H1 (cell line): ENCODE measurements around the gene WDR38. TPM values are rescaled to one million over a fixed set of nuclear protein-coding genes. Genes with fewer than 3 reads are reported as not detected.
A peak's percentile ranks its signal among the peaks of the same experiment; 100 is the strongest.

Source experiments
- CTCF ChIA-PET: fragments of 300-600 bp; sonication (Branson Sonifier 250); formaldehyde crosslinking; loops from one replicate; lab custom pipeline; 2021; ENCODE audit not compliant: partially characterized antibody; lab: Charles Lee
- POLR2A ChIA-PET: fragments of 300-600 bp; sonication (Branson Sonifier 250); formaldehyde crosslinking; loops from one replicate; lab custom pipeline; 2021; ENCODE audit warnings: inconsistent platforms; ENCODE audit not compliant: partially characterized antibody; lab: Charles Lee
- DNase-seq, 2 experiments: peaks; one replicate each; pipeline versions ENCODE4 v3.0.0 to v3.0.0-alpha.2; 2010 to 2022; ENCODE audit warnings: low spot score in 2 of 2, low read depth in 1 of 2, mixed read lengths in 1 of 2
- FAIRE-seq: peaks from 2 replicates; lab custom pipeline; 2011; peaks lifted over from hg19 to GRCh38; lab: Jason Lieb, UNC
- H2AFZ ChIP-seq: 2 replicates; pipeline ENCODE4 v1.8.1; 2012; ENCODE audit warnings: low read length, inconsistent platforms
- H2AK5ac ChIP-seq: 2 replicates; pipeline ENCODE4 v1.6.1; 2013; ENCODE audit warnings: low read depth, low read length
- H2BK120ac ChIP-seq: replicated peaks from 2 replicates; pipeline ENCODE3; 2013; ENCODE audit warnings: low read depth, low read length, inconsistent platforms
- H2BK12ac ChIP-seq: 2 replicates; pipeline ENCODE4 v1.6.1; 2013; ENCODE audit warnings: low read depth, low read length
- H2BK15ac ChIP-seq: 2 replicates; pipeline ENCODE4 v1.6.1; 2013; ENCODE audit warnings: low read length
- H2BK20ac ChIP-seq: 2 replicates; pipeline ENCODE4 v1.6.1; 2013; ENCODE audit warnings: low read length
- H2BK5ac ChIP-seq: 2 replicates; pipeline ENCODE4 v1.6.1; 2013; ENCODE audit warnings: low read depth, low read length
- H3K14ac ChIP-seq: 2 replicates; pipeline ENCODE4 v1.6.1; 2013; ENCODE audit warnings: inconsistent platforms; ENCODE audit not compliant: insufficient read length
- H3K18ac ChIP-seq: 2 replicates; pipeline ENCODE4 v1.6.1; 2013; ENCODE audit warnings: low read length; ENCODE audit errors: extremely low read depth
- H3K23ac ChIP-seq: 2 replicates; pipeline ENCODE4 v1.6.1; 2013; ENCODE audit warnings: inconsistent platforms; ENCODE audit not compliant: insufficient read length
- H3K23me2 ChIP-seq: 2 replicates; pipeline ENCODE4 v1.6.1; 2013; ENCODE audit warnings: low read depth, low read length
- H3K27ac ChIP-seq: 2 replicates; pipeline ENCODE4 v1.6.1; 2011; ENCODE audit warnings: low read depth, low read length, inconsistent platforms
- H3K27me3 ChIP-seq, 4 experiments: replicated peaks in 1 of 4; 1 replicate in 1 of 4; 2 replicates in 3 of 4; pipeline versions ENCODE4 v1.6.1 to v1.8.1; 2011 to 2013; ENCODE audit warnings: low read length in 3 of 4, mild to moderate bottlenecking in 3 of 4, inconsistent platforms in 2 of 4, mixed read lengths in 2 of 4, moderate library complexity in 1 of 4; ENCODE audit not compliant: control insufficient read depth in 3 of 4, insufficient read depth in 3 of 4; ENCODE audit errors: extremely low read depth in 1 of 4
- H3K36me3 ChIP-seq, 4 experiments: 2 replicates each; pipeline versions ENCODE4 v1.6.1 to v1.8.1; 2011 to 2013; ENCODE audit warnings: mild to moderate bottlenecking in 4 of 4, low read length in 3 of 4, moderate library complexity in 2 of 4, control low read depth in 1 of 4, inconsistent platforms in 1 of 4; ENCODE audit not compliant: insufficient read depth in 4 of 4, control insufficient read depth in 2 of 4
- H3K4ac ChIP-seq: replicated peaks from 2 replicates; pipeline ENCODE3; 2013; ENCODE audit warnings: low read length, low read depth, mixed read lengths, inconsistent platforms; ENCODE audit not compliant: insufficient read length
- H3K4me1 ChIP-seq, 4 experiments: replicated peaks in 1 of 4; 1 replicate in 1 of 4; 2 replicates in 3 of 4; pipeline versions ENCODE4 v1.6.1 to v1.8.1; 2011 to 2013; ENCODE audit warnings: low read length in 3 of 4, inconsistent platforms in 2 of 4, mixed read lengths in 1 of 4; ENCODE audit not compliant: insufficient read depth in 4 of 4, control insufficient read depth in 3 of 4
- H3K4me2 ChIP-seq, 2 experiments: 2 replicates each; pipeline versions ENCODE4 v1.6.1 to v1.8.1; 2011 to 2013; ENCODE audit warnings: low read depth in 2 of 2, low read length in 2 of 2, control low read depth in 1 of 2, inconsistent platforms in 1 of 2, mild to moderate bottlenecking in 1 of 2; ENCODE audit not compliant: insufficient read depth in 1 of 2
- H3K4me3 ChIP-seq, 4 experiments: fragments of 200-600, 300-600 bp in 1 of 4; sonication (generic), shearing (Covaris generic), sonication (Bioruptor Twin) in 1 of 4; 2 replicates each; pipeline versions ENCODE4 v1.5.1 to v1.8.1; 2011 to 2016; ENCODE audit warnings: low read length in 4 of 4, low read depth in 3 of 4, control low read depth in 2 of 4, inconsistent platforms in 2 of 4, mild to moderate bottlenecking in 2 of 4, mixed read lengths in 1 of 4, moderate library complexity in 1 of 4; ENCODE audit not compliant: insufficient read depth in 2 of 4; ENCODE audit errors: extremely low read depth in 1 of 4
- H3K56ac ChIP-seq: replicated peaks from 2 replicates; pipeline ENCODE3; 2013; ENCODE audit warnings: low read depth, mild to moderate bottlenecking, mixed read lengths, low read length, inconsistent platforms; ENCODE audit not compliant: insufficient read length
- H3K79me1 ChIP-seq: 2 replicates; pipeline ENCODE4 v1.6.1; 2013; ENCODE audit warnings: low read depth, low read length, control low read depth
- H3K79me2 ChIP-seq, 2 experiments: 2 replicates each; pipeline versions ENCODE4 v1.6.1 to v1.8.1; 2012 to 2013; ENCODE audit warnings: low read length in 2 of 2, mild to moderate bottlenecking in 2 of 2, inconsistent platforms in 1 of 2; ENCODE audit not compliant: insufficient read depth in 2 of 2, control insufficient read depth in 1 of 2
- H3K9ac ChIP-seq, 4 experiments: replicated peaks in 1 of 4; 1 replicate in 1 of 4; 2 replicates in 3 of 4; pipeline versions ENCODE4 v1.6.1 to v1.8.1; 2011 to 2013; ENCODE audit warnings: low read depth in 3 of 4, low read length in 3 of 4, control low read depth in 2 of 4, mild to moderate bottlenecking in 2 of 4, moderate library complexity in 2 of 4, inconsistent platforms in 1 of 4; ENCODE audit errors: extremely low read depth in 1 of 4
- H3K9me3 ChIP-seq, 2 experiments: 2 replicates each; pipeline versions ENCODE4 v1.6.1 to v1.8.1; 2012 to 2013; ENCODE audit warnings: mild to moderate bottlenecking in 2 of 2, moderate library complexity in 2 of 2, control low read depth in 1 of 2, inconsistent platforms in 1 of 2, low read depth in 1 of 2, low read length in 1 of 2, mixed read lengths in 1 of 2; ENCODE audit not compliant: insufficient read depth in 2 of 2
- H4K20me1 ChIP-seq, 2 experiments: replicated peaks in 1 of 2; 2 replicates each; pipeline versions ENCODE3 to v1.8.1; 2011 to 2013; ENCODE audit warnings: inconsistent platforms in 2 of 2, low read length in 2 of 2, mild to moderate bottlenecking in 1 of 2; ENCODE audit not compliant: insufficient read depth in 2 of 2, control insufficient read depth in 1 of 2
- H4K5ac ChIP-seq: 2 replicates; pipeline ENCODE4 v1.6.1; 2013; ENCODE audit warnings: low read length, low read depth, mixed read lengths, inconsistent platforms; ENCODE audit not compliant: insufficient read length
- H4K8ac ChIP-seq: 2 replicates; pipeline ENCODE4 v1.8.0; 2013; ENCODE audit warnings: mild to moderate bottlenecking, moderate library complexity, low read length, inconsistent platforms; ENCODE audit not compliant: insufficient read depth; ENCODE audit errors: extremely low read depth
- H4K91ac ChIP-seq: replicated peaks from 2 replicates; pipeline ENCODE3; 2013; ENCODE audit warnings: low read length, mixed read lengths, inconsistent platforms; ENCODE audit not compliant: insufficient read length
- EZH2 ChIP-seq: fragments of 200-600 bp; sonication (generic); IDR thresholded peaks from 2 replicates; pipeline ENCODE4 v1.7.1; 2012; ENCODE audit warnings: low read depth, mild to moderate bottlenecking, moderate library complexity, low read length, inconsistent platforms; ENCODE audit not compliant: severe bottlenecking
- KDM4A ChIP-seq: IDR thresholded peaks from one replicate; pipeline ENCODE4 v1.7.1; 2012; ENCODE audit warnings: low read depth, mild to moderate bottlenecking, moderate library complexity, low read length, inconsistent platforms; ENCODE audit not compliant: severe bottlenecking
- POLR2AphosphoS5 ChIP-seq: IDR thresholded peaks from 2 replicates; pipeline ENCODE4 v1.6.1; 2011; ENCODE audit warnings: low read depth, low read length
- SIRT6 ChIP-seq: IDR thresholded peaks from one replicate; pipeline ENCODE4 v1.7.1; 2012; ENCODE audit warnings: low read length, inconsistent platforms
- SP1 ChIP-seq: IDR thresholded peaks from 2 replicates; pipeline ENCODE4 v1.6.1; 2011; ENCODE audit warnings: low read depth, low read length
- TAF7 ChIP-seq: optimal IDR thresholded peaks from 2 replicates; pipeline ENCODE3; 2011; ENCODE audit warnings: low read depth, mild to moderate bottlenecking, inconsistent platforms, low read length, moderate library complexity, borderline replicate concordance
- WGBS, 2 experiments: shearing (Covaris generic) in 1 of 2; methylation state at CpG; one replicate each; pipeline versions ENCODE4 v1.1.6 to v1.1.7; 2013 to 2015; ENCODE audit warnings: low lambda C conversion rate in 2 of 2, mixed read lengths in 2 of 2, inconsistent platforms in 1 of 2, low coverage in 1 of 2, missing lambda C conversion rate in 1 of 2; ENCODE audit not compliant: insufficient replicate concordance in 2 of 2, insufficient coverage in 1 of 2, insufficient read length in 1 of 2; ENCODE audit errors: extremely low coverage in 1 of 2, missing lambda C conversion rate in 1 of 2; 5-methylcytosine and 5-hydroxymethylcytosine counted together
- polyA plus RNA-seq, 7 experiments: library from polyadenylated mRNA; depleted of rRNA in 3 of 7; stranded (reverse) in 5 of 7; unstranded in 2 of 7; fragments of >200 nt in 5 of 7; fragments of 200-250 nt in 2 of 7; gene quantifications; 1 replicate in 5 of 7; 2 replicates in 1 of 7; 4 replicates in 1 of 7; pipeline versions ENCODE4 v1.2.1 to v1.2.3, GENCODE V29; 2011 to 2013; ENCODE audit warnings: missing spikeins in 2 of 7, mixed read lengths in 2 of 7
- total RNA-seq: library from RNA; stranded (reverse); fragmentation: NEBNext Ultra II Directional; extraction: Animal tissue kit (Norgen Biotek cat#: 25700); gene quantifications from 2 replicates; pipeline ENCODE4 v1.2.1, GENCODE V29; 2021
- TF ChIP-seq, protein P1 (sequence below), 3 experiments: IDR thresholded peaks; 1 replicate in 2 of 3; 2 replicates in 1 of 3; pipeline versions ENCODE4 v1.5.1 to v1.6.1; 2011; ENCODE audit warnings: low read length in 3 of 3, mild to moderate bottlenecking in 3 of 3, inconsistent platforms in 2 of 3, low read depth in 1 of 3, moderate library complexity in 1 of 3; ENCODE audit not compliant: insufficient read depth in 1 of 3; ENCODE audit errors: control extremely low read depth in 1 of 3
- TF ChIP-seq, protein P2 (sequence below): IDR thresholded peaks from 2 replicates; pipeline ENCODE4 v1.6.1; 2011; ENCODE audit warnings: low read depth, mild to moderate bottlenecking, low read length; ENCODE audit not compliant: insufficient read depth

Gene WDR38
- total and polyA plus RNA-seq, 2 of the 8 experiments (the other 6 are each of a cell fraction or from before 2014, with no cell fraction given), result not detected

DNA sequence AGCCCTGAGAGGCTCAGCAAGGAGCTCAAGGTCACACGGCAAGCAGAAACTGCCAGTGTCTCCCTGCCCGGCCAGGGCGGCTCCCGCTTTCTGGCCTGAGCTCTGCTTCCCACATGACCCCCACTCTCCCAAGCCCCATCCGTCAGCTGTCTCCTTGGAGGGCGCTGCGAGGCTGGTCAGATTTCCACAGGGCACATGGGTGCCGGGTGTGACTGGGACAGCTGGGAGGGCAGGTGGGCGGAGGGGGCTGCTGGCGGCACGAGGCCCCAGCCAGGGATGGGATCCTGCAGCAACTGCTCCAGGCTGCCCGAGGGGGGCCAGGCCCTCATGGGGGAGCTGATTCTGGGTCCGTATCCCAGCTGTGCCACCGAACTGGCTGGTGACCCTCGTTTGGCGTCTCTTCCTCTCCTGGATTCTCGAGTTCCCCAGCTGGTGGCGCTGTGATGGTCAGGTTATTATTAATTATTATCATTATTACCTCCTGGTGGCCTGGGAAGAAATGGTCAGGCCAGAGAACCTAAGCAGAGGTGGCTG, 12.9 kb upstream of the WDR38 start:
- Histone ChIP-seq H4K8ac (peak overlapping the region; percentile 63), H3K27me3 (no peaks in the 10 kb centered on the region), H3K79me2 (no peaks in the 10 kb centered on the region), H4K91ac (no peak overlapping the region), H3K23ac (no peak overlapping the region), H3K4me1 (peaks cover 0 to 14% (median 3%) of the 10 kb centered on the region in 4 experiments; a peak in 4 of 7 replicates), H2BK12ac (no peak overlapping the region; the same call in 1 of the 2 replicates), H3K18ac (no peak overlapping the region), H3K36me3 (no peaks in the 10 kb centered on the region), H3K9me3 (no peaks in the 10 kb centered on the region), H3K4me2 (no peak overlapping the region), H3K4me3 (no peak overlapping the region), H2AFZ (no peak overlapping the region), H3K23me2 (no peaks in the 10 kb centered on the region), H2BK20ac (peak overlapping the region; percentile 6; the same call in 1 of the 2 replicates), H4K5ac (no peak overlapping the region), H3K56ac (no peak overlapping the region), H3K14ac (no peak overlapping the region), H3K4ac (no peak overlapping the region), H2BK5ac (no peak overlapping the region), H3K9ac (no peak overlapping the region), H2BK120ac (no peak overlapping the region), H3K27ac (0 out of 2 replicates have a peak overlapping the region, but pooled peaks have one; percentile 5), H3K79me1 (no peaks in the 10 kb centered on the region), H2AK5ac (no peak overlapping the region; the same call in 1 of the 2 replicates), H2BK15ac (peak overlapping the region; percentile 84; the same call in 1 of the 2 replicates), H4K20me1 (no peaks in the 10 kb centered on the region)
- 74% methylated on average over 15 of the region's 18 CpGs; no CpG with 5 or more reads in 1 of the 2 experiments for WGBS, 2 experiments
- ChIA-PET CTCF (interaction anchor here (0.6 to 65.2 kb wide), 26 partner anchors 10 to 420 kb away, joined by 3 to 1529 read pairs (median 4); partner anchors contain the start of genes ARPC5L, NR6A1, OLFML2A and RPL35), POLR2A (interaction anchor here (0.6 to 6.4 kb wide), 10 partner anchors 11 to 401 kb away, joined by 3 to 29 read pairs (median 4); partner anchors contain the start of genes ARPC5L, HSPA5, OLFML2A and RPL35)
- FAIRE-seq (no peak), DNase-seq (peak in 1 of 2 experiments; percentile 63)
- TF ChIP-seq TAF7 (no peak), EZH2 (no peak), SP1 (no peak), KDM4A (no peak), POLR2AphosphoS5 (no peak), SIRT6 (no peak)
- TF ChIP-seq, protein P1, sequence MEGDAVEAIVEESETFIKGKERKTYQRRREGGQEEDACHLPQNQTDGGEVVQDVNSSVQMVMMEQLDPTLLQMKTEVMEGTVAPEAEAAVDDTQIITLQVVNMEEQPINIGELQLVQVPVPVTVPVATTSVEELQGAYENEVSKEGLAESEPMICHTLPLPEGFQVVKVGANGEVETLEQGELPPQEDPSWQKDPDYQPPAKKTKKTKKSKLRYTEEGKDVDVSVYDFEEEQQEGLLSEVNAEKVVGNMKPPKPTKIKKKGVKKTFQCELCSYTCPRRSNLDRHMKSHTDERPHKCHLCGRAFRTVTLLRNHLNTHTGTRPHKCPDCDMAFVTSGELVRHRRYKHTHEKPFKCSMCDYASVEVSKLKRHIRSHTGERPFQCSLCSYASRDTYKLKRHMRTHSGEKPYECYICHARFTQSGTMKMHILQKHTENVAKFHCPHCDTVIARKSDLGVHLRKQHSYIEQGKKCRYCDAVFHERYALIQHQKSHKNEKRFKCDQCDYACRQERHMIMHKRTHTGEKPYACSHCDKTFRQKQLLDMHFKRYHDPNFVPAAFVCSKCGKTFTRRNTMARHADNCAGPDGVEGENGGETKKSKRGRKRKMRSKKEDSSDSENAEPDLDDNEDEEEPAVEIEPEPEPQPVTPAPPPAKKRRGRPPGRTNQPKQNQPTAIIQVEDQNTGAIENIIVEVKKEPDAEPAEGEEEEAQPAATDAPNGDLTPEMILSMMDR (IDR thresholded peaks at IDR 0.05; ENCODE audit: control extremely low read depth in 1 of 3, insufficient read depth in 1 of 3, low read depth in 1 of 3, low read length in 3 of 3), result peak; percentile 44 to 80 (median 59)
- TF ChIP-seq, protein P2, sequence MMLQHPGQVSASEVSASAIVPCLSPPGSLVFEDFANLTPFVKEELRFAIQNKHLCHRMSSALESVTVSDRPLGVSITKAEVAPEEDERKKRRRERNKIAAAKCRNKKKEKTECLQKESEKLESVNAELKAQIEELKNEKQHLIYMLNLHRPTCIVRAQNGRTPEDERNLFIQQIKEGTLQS, result no peak
